Glutamatergic neuron (in vitro differentiated cells): ENCODE data around the gene ENTPD1. TPM values are rescaled to one million over a fixed set of nuclear protein-coding genes. Genes with fewer than 3 reads are reported as not detected.
"Not testable (repeated sequence)": the region's sequence is repeated elsewhere in the genome, so short reads cannot be mapped to it uniquely, and the experiment has no call there.

Source experiments
- DNase-seq: peaks from one replicate; pipeline ENCODE4 v3.0.0; 2022
- H3K27ac Mint-ChIP-seq: one replicate; pipeline ENCODE4 v1.8.0; 2020; ENCODE audit warnings: mild to moderate bottlenecking, mixed read lengths, inconsistent platforms; ENCODE audit not compliant: unreplicated experiment
- H3K27me3 Mint-ChIP-seq: one replicate; pipeline ENCODE4 v1.8.0; 2020; ENCODE audit warnings: mild to moderate bottlenecking, moderate library complexity, mixed read lengths, inconsistent platforms; ENCODE audit not compliant: unreplicated experiment
- H3K36me3 Mint-ChIP-seq: one replicate; pipeline ENCODE4 v1.8.0; 2020; ENCODE audit warnings: mild to moderate bottlenecking, mixed read lengths, inconsistent platforms; ENCODE audit not compliant: unreplicated experiment
- H3K4me1 Mint-ChIP-seq: one replicate; pipeline ENCODE4 v1.8.0; 2020; ENCODE audit warnings: mild to moderate bottlenecking, low read depth, mixed read lengths, inconsistent platforms; ENCODE audit not compliant: unreplicated experiment
- H3K4me3 Mint-ChIP-seq: one replicate; pipeline ENCODE4 v1.8.0; 2020; ENCODE audit warnings: mild to moderate bottlenecking, mixed read lengths, inconsistent platforms; ENCODE audit not compliant: unreplicated experiment
- H3K9me3 Mint-ChIP-seq: one replicate; pipeline ENCODE4 v1.8.0; 2020; ENCODE audit warnings: mild to moderate bottlenecking, moderate library complexity, mixed read lengths, inconsistent platforms; ENCODE audit not compliant: unreplicated experiment
- CTCF ChIP-seq: fragments of 200-600 bp; sonication (generic); IDR thresholded peaks from one replicate; pipeline ENCODE4 v1.5.0; 2021; ENCODE audit not compliant: partially characterized antibody, unreplicated experiment
- total RNA-seq: library from RNA; stranded (reverse); fragmentation: NEBNext Ultra II Directional; extraction: Animal tissue kit (Norgen Biotek cat#: 25700); gene quantifications from one replicate; pipeline ENCODE4 v1.2.1, GENCODE V29; 2021; ENCODE audit not compliant: unreplicated experiment

ENTPD1 gene
- total RNA-seq, 1 donor from 2014 or later: not detected

GRCh38 chr10:95759233-95759826 lies 3.4 kb downstream of the ENTPD1 start:
- no peak for TF ChIP-seq CTCF

GRCh38 chr10:95761939-95762492 lies 6.1 kb downstream of the ENTPD1 start:
- no peaks in the 10 kb centered on the region for H3K4me1 Mint-ChIP-seq
- no peak for TF ChIP-seq CTCF
- H3K4me3 Mint-ChIP-seq: no peak overlapping the region
- no peaks in the 10 kb centered on the region for H3K9me3 Mint-ChIP-seq
- no peaks in the 10 kb centered on the region for H3K36me3 Mint-ChIP-seq
- DNase-seq: no peak
- no peak overlapping the region for H3K27ac Mint-ChIP-seq
- H3K27me3 Mint-ChIP-seq: no peaks in the 10 kb centered on the region

More at GRCh38 chr10:95759233-95759826, 3.4 kb downstream of the ENTPD1 start:
- DNase-seq: no peak
- H3K4me1 Mint-ChIP-seq: peaks cover 9% of the 10 kb centered on the region
- no peak overlapping the region for H3K27ac Mint-ChIP-seq
- H3K9me3 Mint-ChIP-seq: peaks cover 3% of the 10 kb centered on the region
- H3K27me3 Mint-ChIP-seq: no peaks in the 10 kb centered on the region
- no peaks in the 10 kb centered on the region for H3K36me3 Mint-ChIP-seq
- no peak overlapping the region for H3K4me3 Mint-ChIP-seq

GRCh38 chr10:95767884-95768556 lies 12.1 kb downstream of the ENTPD1 start:
- no peak for TF ChIP-seq CTCF
- Mint-ChIP-seq H3K4me1 (no peaks in the 10 kb centered on the region), H3K36me3 (no peaks in the 10 kb centered on the region), H3K27me3 (no peaks in the 10 kb centered on the region), H3K4me3 (no peak overlapping the region), H3K9me3 (no peaks in the 10 kb centered on the region), H3K27ac (no peak overlapping the region)
- no peak for DNase-seq

GRCh38 chr10:95770084-95770720 lies 14.2 kb downstream of the ENTPD1 start:
- H3K4me3 Mint-ChIP-seq: no peak overlapping the region
- no peaks in the 10 kb centered on the region for H3K36me3 Mint-ChIP-seq
- no peaks in the 10 kb centered on the region for H3K27me3 Mint-ChIP-seq
- TF ChIP-seq CTCF: no peak
- no peaks in the 10 kb centered on the region for H3K4me1 Mint-ChIP-seq
- no peak for DNase-seq
- H3K27ac Mint-ChIP-seq: no peak overlapping the region
- H3K9me3 Mint-ChIP-seq: peaks cover 1% of the 10 kb centered on the region

- H3K9me3 Mint-ChIP-seq, DNase-seq, H3K27ac Mint-ChIP-seq, H3K4me1 Mint-ChIP-seq, H3K36me3 Mint-ChIP-seq, H3K27me3 Mint-ChIP-seq, H3K4me3 Mint-ChIP-seq: not testable (repeated sequence)
Measured at GRCh38 chr10:95773454-95773853, 17.5 kb downstream of the ENTPD1 start.

GRCh38 chr10:95777638-95778037 lies 21.7 kb downstream of the ENTPD1 start:
- not testable (repeated sequence) for H3K9me3 Mint-ChIP-seq, DNase-seq, H3K4me1 Mint-ChIP-seq, H3K27ac Mint-ChIP-seq, H3K36me3 Mint-ChIP-seq, H3K4me3 Mint-ChIP-seq, H3K27me3 Mint-ChIP-seq
